ENCODE data around the gene IGHMBP2.
"Not testable (repeated sequence)": the region's sequence is repeated elsewhere in the genome, so short reads cannot be mapped to it uniquely, and the experiment has no call there.

Gene IGHMBP2

GRCh38 chr11:68903288-68904247 is at the start of gene IGHMBP2, which contains the start of gene MRPL21:
Gene IGHMBP2, plus strand, starts transcription at chr11:68903891. Its CDS starts 62 bp downstream, at chr11:68903953.
Gene MRPL21, minus strand, starts transcription at chr11:68903832. Its CDS starts 22 bp downstream, at chr11:68903810.
- DNase-seq (ENCODE audit: low spot score), result peak; percentile 96
- no peak for TF ChIP-seq CTCF (IDR thresholded peaks at IDR 0.05; ENCODE audit: borderline replicate concordance, control extremely low read depth, extremely low read depth, insufficient read depth, missing control alignments)
- in situ Hi-C loops (cut with MboI; ENCODE audit: low sequenced_read_pairs, unreplicated experiment), result no loop called here

GRCh38 chr11:68854273-68854958 is 49.3 kb upstream of the IGHMBP2 start:
- TF ChIP-seq CTCF (IDR thresholded peaks at IDR 0.05; ENCODE audit: borderline replicate concordance, control extremely low read depth, extremely low read depth, insufficient read depth, missing control alignments), result no peak
- in situ Hi-C loops (cut with MboI; ENCODE audit: low sequenced_read_pairs, unreplicated experiment), result no loop called here
- DNase-seq (ENCODE audit: low spot score), result no peak

DNA sequence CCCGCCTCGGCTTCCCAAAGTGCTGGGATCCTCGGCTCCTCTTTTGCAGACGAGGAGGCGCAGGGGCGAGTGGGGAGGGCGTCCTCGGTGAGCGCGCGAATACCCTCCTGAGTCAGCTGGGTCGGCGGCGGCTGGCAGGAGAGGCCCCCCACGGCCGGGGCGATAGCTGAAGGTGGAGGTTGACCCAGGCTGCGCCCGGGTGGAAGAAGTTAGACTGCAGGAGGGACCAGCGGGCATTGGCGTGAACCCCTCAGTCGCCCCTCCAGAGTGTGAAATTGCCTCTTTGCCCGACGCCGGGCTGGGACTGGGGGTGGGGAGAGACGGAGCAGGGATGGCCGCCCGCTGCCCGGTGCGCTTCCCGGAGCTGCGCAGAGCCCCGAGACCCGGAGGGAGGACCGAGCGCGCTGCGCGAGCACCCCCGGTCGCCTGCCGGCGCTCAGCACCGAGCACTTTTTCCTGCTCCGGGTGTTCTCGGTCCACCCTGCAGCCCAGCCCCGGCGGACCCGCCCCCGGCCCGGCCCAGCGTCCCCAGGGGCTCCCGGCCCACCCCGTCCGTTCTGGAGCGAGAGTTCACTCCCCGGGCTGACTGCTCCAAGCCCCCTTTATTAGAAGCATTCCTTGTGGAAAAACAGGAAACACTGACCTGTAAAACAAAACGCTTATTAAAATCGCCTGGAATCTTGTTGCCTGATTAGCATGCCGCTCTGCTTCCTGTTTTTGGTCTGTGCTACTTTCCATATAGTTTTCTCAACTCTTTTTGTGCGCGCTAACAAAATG is 48.3 kb upstream of the IGHMBP2 start:
- in situ Hi-C loops (cut with MboI; ENCODE audit: low sequenced_read_pairs, unreplicated experiment), result no loop called here
- no peak for TF ChIP-seq CTCF (IDR thresholded peaks at IDR 0.05; ENCODE audit: borderline replicate concordance, control extremely low read depth, extremely low read depth, insufficient read depth, missing control alignments)
- peak; percentile 75 for DNase-seq (ENCODE audit: low spot score)

DNA sequence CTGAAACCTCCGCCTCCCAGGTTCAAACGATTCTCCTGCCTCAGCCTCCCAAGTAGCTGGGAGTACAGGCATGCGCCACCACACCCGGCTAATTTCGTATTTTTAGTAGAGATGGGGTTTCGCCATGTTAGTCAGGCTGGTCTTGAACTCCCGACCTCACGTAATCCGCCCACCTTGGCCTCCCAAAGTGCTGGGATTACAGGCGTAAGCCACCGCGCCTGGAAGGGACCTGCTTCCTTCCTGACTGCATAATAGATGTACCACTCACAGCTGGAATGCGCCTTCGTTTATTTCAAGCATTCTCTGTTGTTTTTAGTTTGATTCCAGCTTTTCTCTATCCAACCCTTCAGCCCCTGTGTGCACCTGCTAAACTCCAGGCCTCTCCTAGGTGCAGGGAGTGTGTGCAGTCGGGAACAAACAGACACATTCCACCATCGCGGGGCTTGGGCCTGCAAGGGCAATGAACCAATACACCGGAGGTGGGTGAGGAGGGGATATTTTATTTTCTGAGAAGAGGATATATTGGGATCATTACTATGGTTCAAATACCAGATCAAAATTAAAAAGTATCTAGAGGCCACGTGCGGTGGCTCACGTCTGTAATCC is 47.2 kb upstream of the IGHMBP2 start:
- DNase-seq (ENCODE audit: low spot score); in situ Hi-C loops (cut with MboI; ENCODE audit: low sequenced_read_pairs, unreplicated experiment): not testable (repeated sequence)

GRCh38 chr11:68857037-68857586 is 46.6 kb upstream of the IGHMBP2 start:
- in situ Hi-C loops (cut with MboI; ENCODE audit: low sequenced_read_pairs, unreplicated experiment), result no loop called here
- TF ChIP-seq CTCF (IDR thresholded peaks at IDR 0.05; ENCODE audit: borderline replicate concordance, control extremely low read depth, extremely low read depth, insufficient read depth, missing control alignments), result no peak
- no peak for DNase-seq (ENCODE audit: low spot score)

DNA sequence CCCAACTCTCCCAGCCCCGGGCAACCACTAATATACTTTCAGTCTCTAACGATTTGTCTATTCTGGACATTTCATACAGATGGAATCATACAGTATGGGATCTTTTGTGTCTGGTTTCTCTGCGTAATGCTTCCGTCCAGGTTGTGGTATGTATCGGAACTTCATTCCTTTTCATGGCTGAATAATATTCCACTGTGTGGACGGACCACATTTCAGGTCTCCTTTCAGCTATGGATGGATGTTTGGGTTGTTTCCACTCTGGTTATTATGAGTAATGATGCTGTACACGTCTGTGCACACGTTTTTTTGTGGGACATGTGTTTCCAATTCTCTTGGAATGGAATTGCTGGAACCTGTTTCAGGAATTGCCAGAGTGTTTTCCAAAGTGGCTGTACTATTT is 44.6 kb upstream of the IGHMBP2 start:
- no peak for TF ChIP-seq CTCF (IDR thresholded peaks at IDR 0.05; ENCODE audit: borderline replicate concordance, control extremely low read depth, extremely low read depth, insufficient read depth, missing control alignments)
- in situ Hi-C loops (cut with MboI; ENCODE audit: low sequenced_read_pairs, unreplicated experiment), result no loop called here
- DNase-seq (ENCODE audit: low spot score), result no peak
